Measurements from ENCODE around the gene BATF2. TPM values are rescaled to one million over a fixed set of nuclear protein-coding genes. Genes with fewer than 3 reads are reported as not detected.
"Not testable (repeated sequence)": the region's sequence is repeated elsewhere in the genome, so short reads cannot be mapped to it uniquely, and the experiment has no call there.

BATF2 gene
- polyA plus RNA-seq, 4 donors, result 2.3 to 2.9 (median 2.6) TPM

- DNase-seq (ENCODE audit: low read depth in 4 of 4, low spot score in 3 of 4), result peak; percentile 80 to 89 (median 84)
Measured at GRCh38 chr11:65013888-65014725, 17.3 kb upstream of the BATF2 start, which contains the start of gene ARL2. Gene ARL2 (plus strand): TSS chr11:65014160. CDS start chr11:65014208, 48 bp downstream.

- DNase-seq (ENCODE audit: low read depth in 4 of 4, low spot score in 3 of 4), result peak; percentile 70 to 81 (median 76)
Measured at GRCh38 chr11:65013130-65013887, 16.5 kb upstream of the BATF2 start.

- DNase-seq (ENCODE audit: low read depth in 4 of 4, low spot score in 3 of 4), result no peak
Measured at GRCh38 chr11:65008873-65009272, 12.1 kb upstream of the BATF2 start.

GRCh38 chr11:65008016-65008415 is 11.2 kb upstream of the BATF2 start:
- DNase-seq (ENCODE audit: low read depth in 4 of 4, low spot score in 3 of 4), result no peak

- DNase-seq (ENCODE audit: low read depth in 4 of 4, low spot score in 3 of 4), result not testable (repeated sequence)
Measured at GRCh38 chr11:65003968-65004367, 7.2 kb upstream of the BATF2 start.

- no peak for DNase-seq (ENCODE audit: low read depth in 4 of 4, low spot score in 3 of 4)
Measured at GRCh38 chr11:65003282-65003681, 6.5 kb upstream of the BATF2 start.

GRCh38 chr11:65002706-65003105 is 5.9 kb upstream of the BATF2 start:
- no peak for DNase-seq (ENCODE audit: low read depth in 4 of 4, low spot score in 3 of 4)

- no peak for DNase-seq (ENCODE audit: low read depth in 4 of 4, low spot score in 3 of 4)
Measured at GRCh38 chr11:64999478-64999877, 2.7 kb upstream of the BATF2 start.

GRCh38 chr11:64998690-64999431 is 2.1 kb upstream of the BATF2 start:
- no peak for DNase-seq (ENCODE audit: low read depth in 4 of 4, low spot score in 3 of 4)

GRCh38 chr11:64998141-64998540 is 1.4 kb upstream of the BATF2 start:
- DNase-seq (ENCODE audit: low read depth in 4 of 4, low spot score in 3 of 4), result no peak

- no peak for DNase-seq (ENCODE audit: low read depth in 4 of 4, low spot score in 3 of 4)
Measured at GRCh38 chr11:64996327-64996709, 453 bp downstream of the BATF2 start.

GRCh38 chr11:64994318-64994717 is 2.5 kb downstream of the BATF2 start:
- no peak for DNase-seq (ENCODE audit: low read depth in 4 of 4, low spot score in 3 of 4)

GRCh38 chr11:64990222-64990923 is 6.4 kb downstream of the BATF2 start:
- DNase-seq (ENCODE audit: low read depth in 4 of 4, low spot score in 3 of 4), result no peak

- DNase-seq (ENCODE audit: low read depth in 4 of 4, low spot score in 3 of 4), result no peak
Measured at GRCh38 chr11:64989416-64989815, 7.4 kb downstream of the BATF2 start.

GRCh38 chr11:64987998-64988854 is 8.5 kb downstream of the BATF2 start:
- DNase-seq (ENCODE audit: low read depth in 4 of 4, low spot score in 3 of 4), result no peak

GRCh38 chr11:64983339-64983738 is 13.4 kb downstream of the BATF2 start:
- DNase-seq (ENCODE audit: low read depth in 4 of 4, low spot score in 3 of 4), result not testable (repeated sequence)

- DNase-seq (ENCODE audit: low read depth in 4 of 4, low spot score in 3 of 4), result no peak
Measured at GRCh38 chr11:64976651-64977050, 20.1 kb downstream of the BATF2 start.

- no peak for DNase-seq (ENCODE audit: low read depth in 4 of 4, low spot score in 3 of 4)
Measured at GRCh38 chr11:64974124-64974523, 22.6 kb downstream of the BATF2 start.

- peak; percentile 76 to 79 (median 78) for DNase-seq (ENCODE audit: low read depth in 4 of 4, low spot score in 3 of 4)
Measured at GRCh38 chr11:64971421-64972233, 25.1 kb downstream of the BATF2 start, which contains the start of gene MAJIN. Gene MAJIN (minus strand): TSS chr11:64972108. CDS start chr11:64959405, 12,703 bp downstream.

All from left renal pelvis (tissue), 4 donors.